Retina (tissue), 1 donor: ENCODE measurements around the gene LPO.

Experiments used
- DNase-seq: peaks from one replicate; pipeline ENCODE4 v3.0.0-alpha.2; 2016

The LPO gene

GRCh38 chr17:58229881-58230280 lies 8.5 kb upstream of the LPO start:
- DNase-seq, result no peak

DNA sequence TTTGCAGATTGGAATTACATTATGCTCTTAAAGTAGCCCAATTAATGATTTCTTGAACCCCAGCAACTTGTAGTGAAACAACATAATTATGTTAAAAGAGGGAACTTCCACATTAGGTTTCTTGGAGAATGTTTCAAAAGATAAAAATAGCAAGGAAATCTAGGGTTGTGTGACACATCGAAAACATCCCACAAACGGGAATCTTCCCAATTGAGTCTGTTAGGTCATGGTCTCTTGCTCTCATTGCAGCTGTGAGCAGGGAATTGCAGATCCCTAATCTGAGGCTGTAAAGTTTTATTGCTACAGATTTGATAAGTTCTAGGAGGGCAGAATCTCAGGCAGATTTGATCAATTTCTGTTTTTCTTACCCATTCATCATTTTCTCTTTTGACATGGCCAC lies 6.7 kb upstream of the LPO start:
- no peak for DNase-seq

DNA sequence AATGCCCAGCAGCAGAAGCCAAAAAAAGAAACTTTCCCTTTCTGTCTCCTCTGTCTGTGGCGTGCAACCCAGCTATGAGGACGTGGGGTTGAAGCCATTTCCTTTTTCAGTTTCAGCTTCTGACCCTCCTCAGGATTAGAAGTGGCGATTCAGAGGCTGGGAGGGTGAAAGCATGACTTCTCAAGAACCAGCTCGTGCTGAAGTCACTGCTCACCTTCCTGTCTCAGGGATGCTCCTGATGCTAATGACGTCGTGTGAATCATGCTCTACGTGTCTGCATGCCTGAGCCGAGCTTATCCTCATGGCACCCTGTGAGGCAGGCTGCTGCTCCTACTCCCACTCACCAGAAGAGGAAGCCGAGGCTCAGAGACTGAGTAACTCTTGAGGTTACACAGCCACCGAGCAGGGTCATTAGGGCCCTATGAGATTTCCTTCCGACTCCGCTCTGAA lies 5.7 kb upstream of the LPO start:
- no peak for DNase-seq

GRCh38 chr17:58233543-58233942 lies 4.8 kb upstream of the LPO start:
- no peak for DNase-seq

DNA sequence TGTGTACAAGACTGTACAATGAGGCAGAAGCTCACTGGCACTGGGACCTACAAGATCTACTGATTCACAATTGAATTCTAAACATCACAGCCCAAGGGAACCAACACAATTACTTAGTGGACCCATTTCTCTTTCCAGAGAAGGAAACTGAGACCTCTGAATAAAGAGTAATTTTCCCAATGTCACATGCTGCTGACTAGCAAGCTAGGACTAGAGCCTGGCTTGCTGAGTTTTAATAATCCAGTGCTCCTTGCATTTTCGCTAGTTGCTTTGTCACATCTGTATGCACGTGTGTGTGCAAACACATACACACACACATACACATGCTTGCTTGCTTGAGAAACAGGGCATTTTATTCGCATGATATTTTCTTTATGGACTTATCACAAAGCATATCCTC lies 3.9 kb upstream of the LPO start:
- no peak for DNase-seq

DNA sequence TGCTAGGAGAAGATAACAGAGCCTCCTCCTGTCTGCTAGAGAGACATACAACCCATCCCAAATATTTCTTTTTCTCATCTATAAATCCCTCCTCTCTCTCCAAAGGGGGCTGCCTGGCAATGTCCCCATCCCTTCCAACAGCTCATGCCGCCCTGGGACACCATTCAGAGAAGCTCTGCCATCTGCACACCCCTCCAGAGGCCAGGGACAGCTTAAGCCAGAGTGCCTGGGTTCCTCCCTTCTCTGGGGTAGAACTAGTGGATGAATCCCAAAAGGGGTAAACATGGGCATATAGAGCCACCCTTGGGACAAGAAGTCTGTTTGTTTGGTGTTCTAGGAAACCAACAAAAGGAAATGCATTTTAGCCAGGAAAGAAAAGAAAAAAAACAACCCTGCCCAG lies 2.6 kb upstream of the LPO start:
- DNase-seq, result no peak

- no peak for DNase-seq
Observed at GRCh38 chr17:58236394-58236793, 2.0 kb upstream of the LPO start.

DNA sequence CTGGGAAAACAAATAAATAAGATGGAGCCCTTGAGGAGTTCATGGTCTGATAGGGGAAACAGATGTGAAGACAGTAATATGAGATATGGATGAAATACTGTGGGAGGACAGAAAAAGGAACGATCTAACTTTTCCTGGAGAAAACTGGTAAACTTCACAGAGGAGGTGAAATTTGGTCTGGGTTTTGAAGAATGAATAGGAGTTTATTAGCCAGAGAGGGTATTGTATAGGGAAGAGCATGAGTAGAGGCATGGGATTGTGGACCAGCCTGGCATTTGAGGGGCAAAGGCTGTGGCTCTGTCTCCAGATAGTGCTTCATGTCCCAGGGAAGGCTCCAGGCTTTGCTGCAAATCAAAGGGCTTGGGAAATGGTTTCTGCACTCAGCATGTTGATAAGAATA lies 1.6 kb downstream of the LPO start:
- no peak for DNase-seq

- DNase-seq, result no peak
Observed at GRCh38 chr17:58242171-58242784, 3.9 kb downstream of the LPO start.

GRCh38 chr17:58244963-58245362 lies 6.6 kb downstream of the LPO start:
- DNase-seq, result no peak

GRCh38 chr17:58245428-58246103 lies 7.2 kb downstream of the LPO start:
- no peak for DNase-seq

GRCh38 chr17:58246104-58246740 lies 7.8 kb downstream of the LPO start:
- no peak for DNase-seq

GRCh38 chr17:58246781-58247180 lies 8.4 kb downstream of the LPO start:
- no peak for DNase-seq

GRCh38 chr17:58247511-58248363 lies 9.4 kb downstream of the LPO start:
- no peak for DNase-seq

DNA sequence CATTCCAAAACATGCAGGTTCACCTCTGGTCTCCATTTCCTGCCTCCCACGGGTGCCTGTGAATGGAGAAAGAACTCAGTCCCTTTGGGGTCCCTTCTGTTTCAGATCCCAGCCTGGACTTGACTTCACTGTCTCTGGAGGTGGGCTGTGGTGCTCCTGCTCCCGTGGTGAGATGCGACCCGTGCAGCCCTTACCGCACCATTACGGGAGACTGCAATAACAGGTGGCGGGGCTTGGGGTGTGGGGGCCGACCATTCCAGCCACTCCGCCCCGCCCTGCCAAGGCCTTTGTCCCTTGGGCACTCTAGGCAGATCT lies 10.5 kb downstream of the LPO start:
- no peak for DNase-seq

DNA sequence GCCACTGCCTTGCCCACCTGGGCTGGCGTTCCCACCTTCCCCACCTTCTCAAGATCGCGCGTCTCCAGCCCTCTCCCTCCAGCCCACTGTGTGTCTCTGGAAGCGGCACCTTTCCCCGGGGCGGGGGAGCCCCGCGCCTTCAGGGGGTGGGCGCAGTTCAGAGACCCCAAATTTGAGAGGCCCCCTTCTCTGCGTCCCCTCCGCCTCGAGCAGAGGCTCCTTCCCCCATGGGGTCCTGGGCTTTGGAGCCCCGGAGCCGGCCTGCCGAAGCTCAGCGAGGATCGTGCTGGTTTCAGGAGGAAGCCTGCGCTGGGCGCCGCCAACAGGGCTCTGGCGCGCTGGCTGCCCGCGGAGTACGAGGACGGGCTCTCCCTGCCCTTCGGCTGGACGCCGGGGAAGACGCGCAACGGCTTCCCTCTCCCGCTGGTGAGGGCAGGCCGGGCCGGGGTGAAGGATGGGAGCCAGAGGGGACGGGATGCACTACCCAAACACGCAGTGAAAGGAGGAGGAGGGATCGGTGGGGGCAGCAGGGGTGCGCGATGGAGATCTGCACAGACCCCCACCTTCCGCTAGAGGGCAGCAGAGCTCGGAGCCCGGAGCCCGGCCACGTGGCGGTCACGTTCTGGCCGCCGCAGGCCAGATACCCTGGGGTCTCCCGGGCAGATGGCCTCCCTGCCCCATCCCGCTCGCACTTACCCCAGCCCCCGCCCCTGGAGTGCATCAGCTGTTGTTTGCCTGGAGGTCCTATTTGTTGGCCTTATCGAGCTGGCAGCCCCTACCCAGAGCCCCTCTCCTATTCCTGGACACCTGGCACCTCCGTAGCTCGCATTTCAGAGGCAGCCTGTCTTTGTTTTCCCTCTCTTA lies 11.1 kb downstream of the LPO start:
- peak; percentile 97 for DNase-seq

DNA sequence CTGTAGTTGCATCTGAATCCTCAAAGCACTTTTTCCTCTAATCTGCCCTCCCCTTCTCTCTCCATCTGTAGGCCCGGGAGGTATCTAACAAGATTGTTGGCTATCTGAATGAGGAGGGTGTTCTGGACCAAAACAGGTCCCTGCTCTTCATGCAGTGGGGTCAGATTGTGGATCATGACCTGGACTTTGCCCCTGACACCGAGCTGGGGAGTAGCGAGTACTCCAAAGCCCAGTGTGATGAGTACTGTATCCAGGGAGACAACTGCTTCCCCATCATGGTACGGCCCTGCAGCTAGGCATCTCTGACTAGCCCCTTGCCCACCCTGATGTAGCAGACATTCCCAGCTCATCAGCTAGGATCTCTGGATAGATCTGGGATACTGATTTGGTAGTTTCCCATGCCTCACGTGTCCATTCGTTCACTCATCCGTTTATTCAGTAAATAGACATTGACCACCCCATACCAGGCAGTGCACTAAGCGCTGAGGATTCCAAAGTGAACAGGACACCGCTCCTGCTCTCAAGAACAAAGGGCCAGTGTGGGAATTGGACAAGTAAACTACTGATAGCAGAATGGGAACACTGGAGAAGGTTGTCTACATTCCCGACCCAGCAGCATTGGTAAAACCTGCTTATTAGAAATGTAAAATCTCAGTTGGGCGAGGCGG lies 12.1 kb downstream of the LPO start:
- no peak for DNase-seq

GRCh38 chr17:58252141-58252540 lies 13.8 kb downstream of the LPO start:
- no peak for DNase-seq

GRCh38 chr17:58253082-58253481 lies 14.7 kb downstream of the LPO start:
- DNase-seq, result no peak

DNA sequence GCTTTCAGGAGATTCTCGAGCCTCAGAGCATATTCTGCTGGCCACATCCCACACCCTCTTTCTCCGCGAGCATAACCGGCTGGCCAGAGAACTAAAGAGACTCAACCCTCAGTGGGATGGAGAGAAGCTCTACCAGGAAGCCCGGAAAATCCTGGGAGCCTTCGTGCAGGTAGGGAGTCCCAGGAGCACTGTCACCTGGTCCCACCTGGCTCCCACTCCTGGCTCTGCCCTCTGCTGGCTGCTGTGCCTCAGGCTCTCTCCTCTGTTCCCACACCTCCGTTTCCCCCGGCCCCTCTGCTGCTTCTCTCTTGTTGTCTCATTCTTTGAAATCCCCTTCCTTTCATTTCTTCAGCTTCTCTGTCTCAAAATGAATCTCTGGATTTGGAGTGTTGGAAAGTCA lies 16.4 kb downstream of the LPO start:
- DNase-seq, result no peak

GRCh38 chr17:58262149-58262548 lies 23.8 kb downstream of the LPO start:
- no peak for DNase-seq

DNA sequence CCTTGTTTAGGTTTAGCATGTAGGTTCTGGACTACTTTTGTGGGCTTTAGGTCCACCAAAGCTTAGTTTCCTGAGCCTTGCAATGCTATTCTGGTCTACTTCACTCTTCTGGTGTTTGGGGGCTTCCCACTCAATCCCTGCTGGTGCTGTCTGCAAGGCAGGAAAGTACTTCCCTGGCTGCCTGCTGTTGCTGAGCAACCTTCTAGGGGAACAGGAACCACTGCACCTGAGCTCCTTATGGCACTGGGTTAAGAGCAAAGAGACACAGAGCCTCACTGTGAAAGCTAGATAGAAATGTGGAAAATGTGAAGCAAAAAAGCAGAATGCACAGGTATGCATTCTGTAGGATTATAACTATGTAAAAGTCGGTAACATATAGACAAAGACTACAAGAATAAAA lies 25.4 kb downstream of the LPO start:
- DNase-seq, result no peak
